Middle frontal gyrus (tissue), 1 donor: ENCODE measurements around the gene EIF2D.
A peak's percentile ranks its signal among the peaks of the same experiment; 100 is the strongest.
"Not testable (repeated sequence)": the region's sequence is repeated elsewhere in the genome, so short reads cannot be mapped to it uniquely, and the experiment has no call there.

Experiments used
- DNase-seq: peaks from one replicate; pipeline ENCODE4 v3.0.0-alpha.2; 2015; ENCODE audit warnings: low spot score; ENCODE audit errors: extremely low spot score

EIF2D gene

GRCh38 chr1:206612129-206612876, at the start of gene EIF2D:
Gene EIF2D, minus strand, starts transcription at chr1:206612465. Its CDS starts 123 bp downstream, at chr1:206612342.
- DNase-seq = peak; percentile 91

- no peak for DNase-seq
Observed at GRCh38 chr1:206661161-206661820, 49.0 kb upstream of the EIF2D start.

- no peak for DNase-seq
Observed at GRCh38 chr1:206660136-206660535, 47.9 kb upstream of the EIF2D start.

GRCh38 chr1:206658981-206659273, 46.7 kb upstream of the EIF2D start:
- DNase-seq = no peak

GRCh38 chr1:206658264-206658980, 46.2 kb upstream of the EIF2D start:
- DNase-seq = no peak

GRCh38 chr1:206657751-206658150, 45.5 kb upstream of the EIF2D start:
- DNase-seq = no peak

GRCh38 chr1:206656936-206657335, 44.7 kb upstream of the EIF2D start:
- DNase-seq = no peak

GRCh38 chr1:206655471-206655882, 43.2 kb upstream of the EIF2D start:
- DNase-seq = no peak

GRCh38 chr1:206654828-206655227, 42.6 kb upstream of the EIF2D start:
- no peak for DNase-seq

GRCh38 chr1:206653715-206654459, 41.6 kb upstream of the EIF2D start:
- no peak for DNase-seq

- no peak for DNase-seq
Observed at GRCh38 chr1:206651958-206652890, 40.0 kb upstream of the EIF2D start.

GRCh38 chr1:206651014-206651413, 38.7 kb upstream of the EIF2D start:
- DNase-seq = no peak

- no peak for DNase-seq
Observed at GRCh38 chr1:206649261-206649921, 37.1 kb upstream of the EIF2D start.

GRCh38 chr1:206647224-206647623, 35.0 kb upstream of the EIF2D start:
- no peak for DNase-seq

GRCh38 chr1:206646504-206646903, 34.2 kb upstream of the EIF2D start:
- DNase-seq = no peak

GRCh38 chr1:206643118-206643698, 30.9 kb upstream of the EIF2D start:
- no peak for DNase-seq

- not testable (repeated sequence) for DNase-seq
Observed at GRCh38 chr1:206642074-206642473, 29.8 kb upstream of the EIF2D start.

GRCh38 chr1:206637605-206638004, 25.3 kb upstream of the EIF2D start:
- DNase-seq = no peak

- DNase-seq = no peak
Observed at GRCh38 chr1:206636671-206637070, 24.4 kb upstream of the EIF2D start.

- DNase-seq = no peak
Observed at GRCh38 chr1:206635978-206636345, 23.7 kb upstream of the EIF2D start.
